Measurements from ENCODE around the gene CD3D.

The CD3D gene

DNA sequence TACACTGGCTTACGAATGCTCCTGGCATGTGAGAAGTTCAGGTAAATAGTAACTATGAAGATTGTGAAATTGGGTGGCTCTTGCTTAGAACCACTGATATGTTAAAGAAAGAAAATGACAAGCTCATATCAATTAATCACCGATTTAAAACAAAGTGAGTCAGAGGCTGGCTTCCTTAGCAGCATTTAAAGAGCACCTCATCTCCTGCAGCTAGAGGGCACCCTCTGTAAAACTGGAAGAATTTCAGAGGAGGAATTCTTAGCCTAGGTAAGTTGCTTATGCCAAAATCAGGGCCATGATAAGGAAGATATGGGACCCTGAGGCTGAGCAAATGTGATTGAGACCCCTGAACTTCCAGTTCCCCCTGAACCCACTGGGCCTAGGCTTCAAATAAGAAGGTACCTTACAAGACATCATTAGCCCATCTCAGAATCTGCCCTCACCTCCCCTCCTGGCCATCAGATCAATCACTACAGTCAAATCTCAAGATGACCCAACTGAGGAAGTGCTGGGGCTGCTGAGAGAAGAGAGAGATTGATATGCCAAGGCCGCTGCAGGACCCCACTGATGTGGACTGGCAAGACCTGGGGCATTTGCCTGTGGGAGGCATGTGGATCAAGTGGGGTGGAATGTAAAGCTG is 46.6 kb downstream of the CD3D start:
- no peak for DNase-seq

GRCh38 chr11:118295199-118295598 is 47.3 kb downstream of the CD3D start:
- no peak for DNase-seq

GRCh38 chr11:118294053-118294452 is 48.5 kb downstream of the CD3D start:
- no peak for DNase-seq

- DNase-seq, result no peak
Measured at GRCh38 chr11:118291477-118292135, 50.9 kb downstream of the CD3D start.

DNA sequence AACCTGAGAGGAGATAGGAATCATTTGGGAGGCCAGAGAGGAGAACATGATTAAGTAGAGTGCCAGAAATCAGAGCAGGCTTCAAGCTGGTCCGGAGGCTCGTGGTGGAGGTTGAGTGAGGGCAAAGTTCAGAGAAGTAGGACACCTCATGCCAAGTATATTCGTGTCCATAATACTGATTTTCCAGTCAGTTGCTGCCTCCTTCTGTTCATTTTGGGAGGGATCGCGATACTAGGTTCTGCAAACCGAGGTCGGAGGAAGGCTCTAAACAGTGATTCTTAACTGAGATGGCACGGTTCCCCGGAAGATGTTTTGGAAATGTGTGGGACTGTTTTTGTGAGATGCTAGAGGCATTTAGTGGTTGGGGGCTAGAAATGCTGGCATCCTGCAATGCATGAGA is 51.6 kb downstream of the CD3D start:
- DNase-seq, result no peak

GRCh38 chr11:118289401-118289800 is 53.1 kb downstream of the CD3D start:
- no peak for DNase-seq
